ENCODE results near the gene ROPN1L. TPM values are rescaled to one million over a fixed set of nuclear protein-coding genes. Genes with fewer than 3 reads are reported as not detected.
"Not testable (repeated sequence)": the region's sequence is repeated elsewhere in the genome, so short reads cannot be mapped to it uniquely, and the experiment has no call there.

ROPN1L gene
- 1 to 10 TPM; 4.3 to 9.1 (median 5.8) TPM for polyA plus RNA-seq

- H3K4me1 Mint-ChIP-seq: peaks cover 43 to 47% of the 10 kb centered on the region in 2 donors
- peak within 1 kb of the TSS; percentile 86 to 89 (median 89) for H3K4me3 Mint-ChIP-seq
- H3K27me3 Mint-ChIP-seq (ENCODE audit: low read depth in 3 of 3): peaks cover 4 to 8% (median 5%) of the 10 kb centered on the region in 3 donors
- H3K9me3 Mint-ChIP-seq: no peaks in the 10 kb centered on the region
- H3K36me3 Mint-ChIP-seq: peaks cover 0 to 5% (median 0%) of the 10 kb centered on the region in 3 donors
- H3K27ac Mint-ChIP-seq: peak within 1 kb of the TSS; percentile 45 to 80 (median 80)
- DNase-seq: peak; percentile 82 to 85 (median 83)
Observed at GRCh38 chr5:10441083-10441991, at the start of gene ROPN1L. ROPN1L (plus strand) TSS chr5:10441879; CDS start chr5:10442168, 289 bp downstream.

- Mint-ChIP-seq H3K36me3 (peaks cover 17 to 49% (median 26%) of the 10 kb centered on the region in 3 donors), H3K27ac (peak overlapping the region in 3 of 6 donors; percentile 9 to 23 (median 22))
- H3K4me3 Mint-ChIP-seq; H3K4me1 Mint-ChIP-seq; H3K9me3 Mint-ChIP-seq; DNase-seq; H3K27me3 Mint-ChIP-seq (ENCODE audit: low read depth in 3 of 3): not testable (repeated sequence)
Observed at GRCh38 chr5:10392567-10393328, 48.9 kb upstream of the ROPN1L start.

- no peak overlapping the region for H3K4me3 Mint-ChIP-seq
- peaks cover 1 to 11% of the 10 kb centered on the region in 2 donors for H3K4me1 Mint-ChIP-seq
- H3K27ac Mint-ChIP-seq: peak overlapping the region in 4 of 6 donors; percentile 42 to 74 (median 60)
- H3K9me3 Mint-ChIP-seq: no peaks in the 10 kb centered on the region
- peaks cover 17 to 52% (median 26%) of the 10 kb centered on the region in 3 donors for H3K36me3 Mint-ChIP-seq
- DNase-seq: no peak
- H3K27me3 Mint-ChIP-seq (ENCODE audit: low read depth in 3 of 3): no peaks in the 10 kb centered on the region
Observed at GRCh38 chr5:10393491-10393890, 48.2 kb upstream of the ROPN1L start.

GRCh38 chr5:10396552-10396951, 45.1 kb upstream of the ROPN1L start:
- no peak overlapping the region for H3K4me3 Mint-ChIP-seq
- no peaks in the 10 kb centered on the region for H3K9me3 Mint-ChIP-seq
- peak overlapping the region in 1 of 6 donors; percentile 3 for H3K27ac Mint-ChIP-seq
- peaks cover 14 to 47% (median 20%) of the 10 kb centered on the region in 3 donors for H3K36me3 Mint-ChIP-seq
- H3K4me1 Mint-ChIP-seq: peaks cover 1 to 11% of the 10 kb centered on the region in 2 donors
- H3K27me3 Mint-ChIP-seq (ENCODE audit: low read depth in 3 of 3): peaks cover 0 to 3% (median 0%) of the 10 kb centered on the region in 3 donors
- DNase-seq: no peak

- peaks cover 0 to 3% (median 0%) of the 10 kb centered on the region in 3 donors for H3K27me3 Mint-ChIP-seq (ENCODE audit: low read depth in 3 of 3)
- no peak overlapping the region for H3K27ac Mint-ChIP-seq
Observed at GRCh38 chr5:10399839-10400238, 41.8 kb upstream of the ROPN1L start.

GRCh38 chr5:10400411-10400810, 41.3 kb upstream of the ROPN1L start:
- Mint-ChIP-seq H3K4me1 (peaks cover 1 to 5% of the 10 kb centered on the region in 2 donors), H3K36me3 (peaks cover 12 to 42% (median 18%) of the 10 kb centered on the region in 3 donors), H3K27ac (peak overlapping the region in 3 of 6 donors; percentile 0 to 51 (median 3)), H3K4me3 (no peak overlapping the region), H3K9me3 (no peaks in the 10 kb centered on the region), H3K27me3 (ENCODE audit: low read depth in 3 of 3) (peaks cover 0 to 3% (median 0%) of the 10 kb centered on the region in 3 donors)
- DNase-seq: no peak

More at GRCh38 chr5:10399839-10400238, 41.8 kb upstream of the ROPN1L start:
- no peak overlapping the region for H3K4me3 Mint-ChIP-seq
- H3K36me3 Mint-ChIP-seq: peaks cover 14 to 44% (median 18%) of the 10 kb centered on the region in 3 donors
- DNase-seq: no peak
- peaks cover 1 to 5% of the 10 kb centered on the region in 2 donors for H3K4me1 Mint-ChIP-seq
- no peaks in the 10 kb centered on the region for H3K9me3 Mint-ChIP-seq

GRCh38 chr5:10400831-10401230, 40.8 kb upstream of the ROPN1L start:
- H3K4me1 Mint-ChIP-seq: peaks cover 1 to 5% of the 10 kb centered on the region in 2 donors
- H3K9me3 Mint-ChIP-seq: no peaks in the 10 kb centered on the region
- peak overlapping the region in 1 of 6 donors; percentile 20 for H3K27ac Mint-ChIP-seq
- no peak overlapping the region for H3K4me3 Mint-ChIP-seq
- DNase-seq: no peak
- peaks cover 10 to 41% (median 18%) of the 10 kb centered on the region in 3 donors for H3K36me3 Mint-ChIP-seq
- peaks cover 0 to 3% (median 0%) of the 10 kb centered on the region in 3 donors for H3K27me3 Mint-ChIP-seq (ENCODE audit: low read depth in 3 of 3)

GRCh38 chr5:10401498-10401897, 40.2 kb upstream of the ROPN1L start:
- no peak for DNase-seq
- H3K27me3 Mint-ChIP-seq (ENCODE audit: low read depth in 3 of 3): peaks cover 0 to 3% (median 0%) of the 10 kb centered on the region in 3 donors
- no peaks in the 10 kb centered on the region for H3K9me3 Mint-ChIP-seq
- H3K4me1 Mint-ChIP-seq: peaks cover 0 to 5% of the 10 kb centered on the region in 2 donors
- no peak overlapping the region for H3K4me3 Mint-ChIP-seq
- peaks cover 10 to 38% (median 16%) of the 10 kb centered on the region in 3 donors for H3K36me3 Mint-ChIP-seq
- H3K27ac Mint-ChIP-seq: peak overlapping the region in 1 of 6 donors; percentile 18

- Mint-ChIP-seq H3K4me1 (no peaks in the 10 kb centered on the region), H3K27me3 (ENCODE audit: low read depth in 3 of 3) (peaks cover 0 to 3% (median 0%) of the 10 kb centered on the region in 3 donors), H3K36me3 (peaks cover 17 to 34% (median 19%) of the 10 kb centered on the region in 3 donors), H3K9me3 (no peaks in the 10 kb centered on the region), H3K27ac (no peak overlapping the region), H3K4me3 (no peak overlapping the region)
- no peak for DNase-seq
Observed at GRCh38 chr5:10403829-10404228, 37.9 kb upstream of the ROPN1L start.

GRCh38 chr5:10406651-10407050, 35.0 kb upstream of the ROPN1L start:
- Mint-ChIP-seq H3K4me1 (peaks cover 5 to 8% of the 10 kb centered on the region in 2 donors), H3K27me3 (ENCODE audit: low read depth in 3 of 3) (no peaks in the 10 kb centered on the region), H3K9me3 (no peaks in the 10 kb centered on the region), H3K27ac (no peak overlapping the region), H3K36me3 (peaks cover 20 to 46% (median 24%) of the 10 kb centered on the region in 3 donors), H3K4me3 (no peak overlapping the region)
- DNase-seq: no peak

- Mint-ChIP-seq H3K9me3 (no peaks in the 10 kb centered on the region), H3K36me3 (peaks cover 22 to 57% (median 27%) of the 10 kb centered on the region in 3 donors), H3K4me1 (peaks cover 7 to 8% of the 10 kb centered on the region in 2 donors), H3K27me3 (ENCODE audit: low read depth in 3 of 3) (no peaks in the 10 kb centered on the region), H3K4me3 (no peak overlapping the region), H3K27ac (peak overlapping the region in 4 of 6 donors; percentile 15 to 63 (median 32))
- DNase-seq: no peak
Observed at GRCh38 chr5:10409504-10409903, 32.2 kb upstream of the ROPN1L start.

- no peak for DNase-seq
- Mint-ChIP-seq H3K27me3 (ENCODE audit: low read depth in 3 of 3) (no peaks in the 10 kb centered on the region), H3K36me3 (peaks cover 22 to 61% (median 38%) of the 10 kb centered on the region in 3 donors), H3K27ac (peak overlapping the region in 1 of 6 donors; percentile 67), H3K4me1 (peaks cover 7 to 8% of the 10 kb centered on the region in 2 donors), H3K4me3 (no peak overlapping the region), H3K9me3 (no peaks in the 10 kb centered on the region)
Observed at GRCh38 chr5:10410662-10411061, 31.0 kb upstream of the ROPN1L start.

GRCh38 chr5:10411336-10411735, 30.3 kb upstream of the ROPN1L start:
- no peak for DNase-seq
- no peaks in the 10 kb centered on the region for H3K9me3 Mint-ChIP-seq
- peaks cover 22 to 58% (median 38%) of the 10 kb centered on the region in 3 donors for H3K36me3 Mint-ChIP-seq
- H3K27me3 Mint-ChIP-seq (ENCODE audit: low read depth in 3 of 3): no peaks in the 10 kb centered on the region
- peaks cover 7 to 8% of the 10 kb centered on the region in 2 donors for H3K4me1 Mint-ChIP-seq
- no peak overlapping the region for H3K4me3 Mint-ChIP-seq
- no peak overlapping the region for H3K27ac Mint-ChIP-seq

Measured in immature natural killer cell (primary cell).